NCI-H774 (cell line): ENCODE data around the gene NIPA2.

Experiments
- DNase-seq: peaks from one replicate; lab custom pipeline; 2025; lab: John Stamatoyannopoulos, UW

Gene NIPA2

DNA sequence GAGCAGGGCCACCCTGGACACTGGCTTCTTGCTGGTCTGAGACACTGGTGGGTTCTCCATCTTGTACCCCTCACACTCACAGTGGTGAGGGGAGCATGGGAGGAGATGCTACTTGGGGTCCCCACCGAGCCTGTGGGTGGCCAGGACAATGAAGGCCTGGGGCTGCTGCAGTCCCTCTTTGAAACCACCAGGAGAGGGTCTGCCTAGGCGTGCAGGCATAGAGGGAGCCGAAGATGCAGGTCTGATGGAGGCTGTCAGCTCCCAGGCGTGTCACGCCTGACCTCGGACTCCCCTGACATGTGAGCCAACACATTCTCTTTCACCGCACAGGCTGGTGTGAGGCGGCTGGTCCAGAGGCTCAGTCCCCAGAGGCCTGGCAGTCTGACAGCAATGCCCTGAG, 39.1 kb downstream of the NIPA2 start:
- DNase-seq, result no peak

DNA sequence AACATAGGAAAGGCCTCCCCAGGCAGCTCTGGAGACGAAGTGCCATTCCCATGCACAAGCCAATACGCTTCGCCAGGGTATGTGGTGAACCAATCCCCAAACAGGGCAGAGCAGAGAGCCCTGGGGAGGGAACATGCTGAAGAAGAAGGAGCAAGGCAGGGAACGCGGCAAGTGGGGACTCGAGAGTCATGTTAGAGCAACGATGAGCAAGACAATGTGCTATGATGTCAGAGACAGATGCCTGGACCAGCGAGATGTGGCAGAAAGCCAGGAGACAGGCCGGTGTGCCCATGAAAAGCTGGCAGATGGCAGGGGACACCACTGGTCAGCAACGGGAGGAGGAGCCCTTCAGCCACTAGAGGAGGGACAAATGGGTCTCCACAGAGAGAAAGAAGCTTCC, 39.6 kb downstream of the NIPA2 start:
- no peak for DNase-seq

DNA sequence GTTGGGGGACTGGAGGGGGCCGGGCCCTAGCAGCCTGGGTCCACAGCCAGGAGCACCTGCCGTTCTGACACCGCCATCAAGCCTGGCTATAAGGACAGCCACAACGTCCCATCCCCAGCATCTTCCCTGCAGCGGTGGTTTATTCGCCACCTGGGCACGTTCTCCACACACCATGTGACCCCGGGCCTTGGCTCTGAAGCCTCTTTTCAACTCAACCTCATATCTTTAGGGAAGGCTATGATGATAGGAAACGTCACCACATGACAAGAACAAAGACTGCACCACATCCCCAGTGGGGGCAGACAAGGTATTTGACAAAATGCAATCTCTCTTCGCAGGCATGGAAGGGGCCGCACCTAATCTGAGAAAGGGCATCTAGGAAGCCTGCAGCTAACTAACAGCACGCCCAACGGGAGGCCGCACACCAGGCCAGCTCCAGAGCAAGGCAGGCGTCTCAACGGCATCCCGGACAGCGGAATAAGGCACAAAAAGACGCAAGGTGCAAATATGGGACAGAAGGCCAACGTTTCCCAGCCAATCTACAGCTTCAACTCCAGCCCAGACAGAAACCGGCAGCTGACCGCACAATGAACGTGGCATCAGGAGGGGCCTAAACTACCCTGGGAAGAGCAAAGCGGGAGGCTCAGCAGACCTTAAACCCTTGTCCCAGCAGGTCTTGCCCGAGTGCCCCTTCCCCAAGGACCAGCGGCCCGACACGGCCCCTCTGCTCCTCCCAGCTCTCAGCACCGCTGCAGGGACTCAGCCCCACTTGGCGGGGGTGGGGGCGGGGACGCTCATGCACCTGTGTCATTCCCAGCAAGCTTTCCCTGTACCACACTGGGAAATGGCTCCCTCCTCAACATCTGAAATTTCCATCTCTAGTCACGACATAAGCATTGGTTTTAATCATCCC, 41.9 kb downstream of the NIPA2 start:
- no peak for DNase-seq

DNA sequence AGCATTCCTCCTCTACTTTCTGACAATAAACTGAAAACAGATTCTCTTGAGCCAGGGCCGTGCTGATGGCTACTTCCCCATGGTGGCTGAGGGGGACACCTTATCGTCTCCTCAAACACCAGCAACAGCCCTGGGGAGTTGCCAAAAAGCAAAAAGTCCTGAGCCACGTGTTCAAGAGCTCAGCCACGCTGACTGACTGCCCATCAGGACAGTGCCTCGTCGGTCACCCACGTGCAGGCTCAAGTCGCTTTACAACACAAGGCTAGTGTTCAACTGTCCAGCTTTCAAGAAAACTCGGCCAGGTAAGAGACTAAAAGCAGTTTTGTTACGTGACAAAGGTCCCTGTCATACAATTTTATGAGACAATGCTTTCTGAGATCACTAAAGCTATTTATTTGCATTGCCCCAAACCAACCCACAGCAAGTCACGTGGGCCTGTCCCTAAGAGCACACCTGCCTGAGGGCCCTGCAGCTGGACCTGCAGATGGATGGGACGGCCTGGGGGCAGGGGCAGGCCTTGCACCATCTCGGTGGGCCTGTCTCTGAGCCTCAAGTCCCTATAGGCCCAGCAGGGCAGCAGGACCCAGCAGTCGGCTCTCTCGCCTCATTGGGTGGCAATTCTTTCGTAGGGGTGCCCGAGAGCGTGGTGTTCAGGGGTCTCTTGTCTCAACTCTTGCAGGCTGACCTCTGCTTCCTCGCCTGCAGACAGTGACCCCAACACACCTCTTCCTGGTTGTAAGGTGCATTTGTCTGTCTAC, 42.7 kb downstream of the NIPA2 start:
- no peak for DNase-seq

DNA sequence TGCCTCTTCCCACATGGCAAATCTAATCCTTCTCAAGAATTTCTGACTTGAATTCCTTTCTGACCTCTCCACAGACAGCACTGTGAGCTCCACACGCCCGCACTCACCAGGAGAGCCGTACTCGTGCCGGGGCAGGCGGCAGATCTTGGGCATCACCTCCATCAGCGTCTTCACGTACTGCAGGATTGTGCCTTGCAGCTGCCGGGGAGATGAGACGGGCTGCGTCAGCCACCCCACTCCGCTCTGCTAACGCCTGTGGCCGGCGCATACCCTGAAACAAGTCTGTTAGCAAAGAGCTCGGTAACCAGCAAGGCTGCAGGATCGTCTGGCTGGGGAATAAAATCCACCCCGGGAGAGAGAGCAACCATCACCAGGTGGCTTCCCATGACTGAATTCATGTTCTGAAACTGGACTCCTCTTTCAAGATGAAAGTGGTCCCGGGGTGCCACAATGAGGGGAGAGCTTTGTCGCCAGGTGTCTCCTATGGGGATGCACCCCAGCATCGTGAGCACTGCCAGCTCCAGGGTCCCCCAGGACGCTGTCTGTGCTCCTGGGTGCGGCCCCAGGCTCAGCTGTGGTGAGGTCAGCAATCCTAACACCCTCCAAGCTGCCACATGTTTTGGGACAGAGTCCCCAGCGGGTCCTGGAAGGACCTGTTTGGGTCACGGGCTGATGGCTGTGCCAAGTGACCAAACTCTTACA, 43.4 kb downstream of the NIPA2 start:
- DNase-seq, result no peak

DNA sequence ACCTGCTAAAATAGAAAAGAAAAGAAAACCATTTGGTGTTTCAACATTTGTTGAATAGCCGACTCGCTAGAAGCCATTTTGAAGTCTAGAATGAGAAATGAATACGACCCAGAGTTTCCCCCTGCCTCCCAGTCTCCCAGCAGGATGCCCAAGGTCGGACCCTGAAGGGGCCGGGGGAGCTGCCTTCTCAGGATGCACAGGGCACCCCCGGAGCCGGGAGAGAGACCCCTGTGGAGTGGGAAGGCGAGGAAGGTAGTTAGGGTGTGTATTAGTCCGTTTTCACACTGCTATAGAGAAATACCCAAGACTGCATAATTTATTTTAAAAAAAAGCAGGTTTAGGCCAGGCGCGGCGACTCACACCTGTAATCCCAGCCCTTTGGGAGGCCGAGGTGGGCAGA, 44.7 kb downstream of the NIPA2 start:
- DNase-seq, result no peak

DNA sequence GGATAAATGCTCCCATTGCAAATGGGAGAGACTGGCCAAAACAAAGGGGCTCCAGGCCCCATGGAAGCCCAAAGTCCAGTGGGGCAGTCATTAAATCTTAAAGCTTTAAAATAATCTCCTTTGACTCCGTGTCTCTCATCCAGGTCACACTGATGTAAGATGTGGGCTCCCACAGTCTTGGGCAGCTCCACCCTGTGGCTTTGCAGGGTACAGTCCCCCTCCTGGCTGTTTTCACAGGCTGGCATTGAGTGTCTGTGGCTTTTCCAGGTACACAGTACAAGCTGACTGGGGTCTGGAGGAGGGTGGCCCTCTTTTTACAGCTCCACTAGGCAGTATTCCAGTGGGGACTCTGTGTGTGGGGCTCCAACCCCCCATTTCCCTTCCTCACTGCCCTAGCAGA, 45.9 kb downstream of the NIPA2 start:
- no peak for DNase-seq

DNA sequence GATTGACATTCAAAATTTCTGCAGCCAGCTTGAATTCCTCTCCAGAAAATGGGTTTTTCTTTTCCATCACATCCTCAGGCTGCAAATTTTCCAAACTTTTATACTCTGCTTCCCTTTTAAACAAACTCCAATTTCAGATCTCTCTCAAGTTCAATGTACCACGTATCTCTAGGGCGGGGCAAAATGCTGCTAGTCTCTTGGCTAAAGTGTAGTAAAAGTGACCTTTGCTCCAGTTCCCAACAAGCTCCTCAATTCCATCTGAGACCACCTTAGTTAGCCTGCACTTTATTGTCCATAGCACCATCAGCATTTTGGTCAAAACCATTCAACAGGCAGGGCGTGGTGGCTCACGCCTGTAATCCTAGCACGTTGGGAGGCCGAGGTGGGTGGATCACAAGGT, 46.7 kb downstream of the NIPA2 start:
- DNase-seq, result no peak

DNA sequence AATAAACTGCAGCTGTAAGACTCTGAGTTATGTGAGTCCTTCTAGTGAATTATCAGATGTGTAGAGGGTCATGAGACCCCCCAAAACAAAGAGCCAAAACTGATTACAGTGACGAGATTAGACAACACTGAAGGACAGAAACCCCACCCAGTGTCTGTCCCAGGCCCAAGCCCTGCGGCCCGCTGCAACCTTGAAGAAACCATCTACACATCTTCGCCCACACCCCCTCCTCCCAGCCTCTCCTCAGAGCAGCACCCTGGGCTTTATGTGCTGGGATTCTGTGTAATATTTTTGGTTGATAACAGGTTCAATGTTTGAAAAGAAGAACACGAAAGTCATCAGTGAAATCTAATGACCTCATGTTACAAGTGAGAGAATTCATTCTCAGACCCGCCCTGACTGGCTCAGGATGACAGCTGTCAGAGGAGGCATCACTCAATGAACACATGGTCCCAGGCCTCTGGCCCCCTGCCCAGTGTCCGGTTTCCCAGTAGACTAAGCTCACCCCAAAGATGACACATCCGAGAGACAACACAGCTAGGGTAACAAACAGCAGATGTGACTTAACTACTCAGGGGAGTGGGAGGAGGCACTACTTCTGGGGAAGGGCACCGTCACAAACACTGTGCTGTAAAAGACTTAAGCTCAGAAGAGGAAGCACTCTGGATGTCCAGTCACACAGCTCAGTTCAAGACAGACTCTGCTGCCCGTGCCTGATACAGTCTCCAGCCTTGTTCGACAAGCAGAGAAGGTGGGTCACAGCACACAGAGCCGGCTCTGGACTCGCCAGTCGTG, 48.9 kb downstream of the NIPA2 start:
- DNase-seq, result no peak

DNA sequence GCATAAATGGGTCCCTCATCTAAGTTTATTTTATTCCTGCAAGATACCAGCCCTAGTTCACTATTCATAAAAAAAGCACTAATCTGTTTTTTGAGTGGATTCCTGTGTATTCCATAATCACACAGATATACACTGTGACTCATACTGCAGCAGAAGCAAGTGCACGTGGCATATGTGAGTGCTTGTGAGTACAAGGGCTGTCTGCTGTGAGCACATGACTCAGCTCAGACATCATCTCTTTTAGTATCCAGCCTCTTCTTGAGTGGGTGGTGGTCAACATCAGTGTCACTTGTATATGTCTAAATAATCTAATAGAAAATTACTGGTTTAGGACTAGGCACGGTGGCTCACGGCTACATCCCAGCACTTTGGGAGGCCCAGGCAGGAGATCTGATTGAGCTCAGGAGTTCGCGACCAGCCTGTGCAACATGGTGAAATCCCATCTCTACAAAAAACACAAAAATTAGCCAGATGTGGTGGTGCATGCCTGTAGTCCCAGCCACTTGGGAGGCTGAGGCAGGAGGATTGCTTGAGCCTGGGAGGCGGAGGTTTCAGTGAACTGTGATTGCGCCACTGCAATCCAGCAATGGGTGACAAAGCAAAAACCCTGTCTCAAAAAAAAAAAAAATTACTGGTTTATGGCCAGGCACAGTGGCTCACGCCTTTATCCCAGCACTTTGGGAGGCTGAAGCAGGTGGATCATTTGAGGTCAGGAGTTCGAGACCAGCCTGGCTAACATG, 49.8 kb downstream of the NIPA2 start:
- no peak for DNase-seq

DNA sequence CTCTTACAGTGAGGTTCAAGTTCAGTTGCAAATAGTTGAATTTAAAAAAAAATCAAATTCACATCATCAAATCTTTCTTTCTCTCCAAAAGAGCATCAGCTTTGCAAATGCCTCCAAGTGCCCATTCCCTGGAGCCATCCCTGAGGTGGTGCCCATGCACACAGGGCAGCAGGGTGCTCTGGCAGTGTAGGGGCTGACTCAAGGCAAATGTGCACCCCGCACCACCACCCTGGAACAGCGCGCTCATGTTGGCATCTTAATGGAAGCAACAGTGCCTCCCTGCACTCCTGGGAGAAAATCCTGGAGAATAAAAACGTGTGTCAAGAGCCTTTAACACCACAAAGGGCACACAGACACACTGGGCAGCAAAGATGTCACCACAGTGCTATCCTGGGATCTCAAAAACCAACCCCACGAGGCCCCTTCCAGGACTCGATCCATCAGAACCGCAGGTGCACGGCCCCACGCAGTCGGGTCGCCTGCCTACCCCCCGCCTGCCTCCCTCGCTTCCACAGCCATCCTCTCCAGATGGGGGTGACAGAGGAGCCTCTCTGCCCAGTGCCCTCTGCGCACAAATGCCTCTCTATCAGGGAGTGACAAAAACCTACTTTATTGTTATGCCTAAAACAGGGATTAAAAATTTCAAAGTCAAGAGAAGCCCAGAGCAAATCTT, 50.8 kb downstream of the NIPA2 start:
- no peak for DNase-seq

DNA sequence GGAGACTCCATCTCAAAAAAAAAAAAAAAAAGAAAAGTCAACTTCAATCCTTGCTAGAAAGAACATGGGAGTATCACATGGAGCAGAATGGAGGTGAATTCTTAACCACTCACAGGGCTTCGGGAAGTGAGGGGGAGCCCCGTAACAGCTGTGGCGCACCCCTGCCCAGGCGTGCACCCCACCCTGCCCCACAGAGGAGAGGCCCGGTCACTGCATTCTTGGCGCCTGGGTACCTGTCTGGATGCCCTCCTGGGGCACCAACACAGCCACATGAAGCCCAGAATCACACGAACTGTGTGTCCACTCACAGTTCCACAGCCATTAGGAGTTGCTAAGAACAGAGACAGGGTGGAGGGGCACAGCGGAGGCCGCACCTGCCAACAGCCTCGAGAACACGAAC, 51.8 kb downstream of the NIPA2 start:
- DNase-seq, result no peak

DNA sequence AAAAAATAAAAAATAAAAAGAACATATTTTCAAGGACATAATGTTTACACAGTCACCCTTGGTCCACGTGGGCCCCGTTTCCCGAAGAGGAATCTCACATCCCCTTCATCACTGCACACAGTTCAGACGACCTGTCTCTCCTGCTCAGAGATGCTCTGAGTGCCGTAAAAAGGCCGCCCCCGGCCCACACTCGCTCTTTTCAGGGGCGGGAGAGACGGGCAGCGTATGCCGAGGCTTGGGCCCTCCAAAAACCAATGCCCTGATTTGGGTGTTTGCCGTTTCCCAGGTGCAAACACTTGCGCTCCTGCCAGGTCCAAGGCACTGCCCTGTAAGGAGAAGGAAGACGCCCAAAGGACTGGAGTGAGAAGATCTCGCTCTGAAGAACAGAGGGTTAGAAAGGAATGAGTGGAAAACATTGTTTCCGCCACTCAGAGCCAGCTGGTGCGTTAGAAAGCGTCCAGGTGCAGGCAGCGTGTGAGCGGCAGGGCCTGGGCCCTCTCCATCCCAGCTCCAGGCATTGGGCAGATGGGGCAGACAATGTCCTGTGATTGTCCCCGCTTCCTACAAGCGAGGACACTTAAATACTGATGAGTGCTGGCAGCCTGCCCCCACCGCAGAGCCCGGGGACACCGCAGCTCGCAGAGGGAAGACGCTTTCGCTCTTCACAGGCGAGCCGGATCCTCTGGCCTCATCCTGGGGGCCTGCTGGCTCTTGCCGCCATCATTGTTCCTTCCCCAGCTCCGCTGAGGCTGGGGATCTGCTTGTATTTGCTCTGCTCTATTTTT, 53.2 kb downstream of the NIPA2 start:
- no peak for DNase-seq

DNA sequence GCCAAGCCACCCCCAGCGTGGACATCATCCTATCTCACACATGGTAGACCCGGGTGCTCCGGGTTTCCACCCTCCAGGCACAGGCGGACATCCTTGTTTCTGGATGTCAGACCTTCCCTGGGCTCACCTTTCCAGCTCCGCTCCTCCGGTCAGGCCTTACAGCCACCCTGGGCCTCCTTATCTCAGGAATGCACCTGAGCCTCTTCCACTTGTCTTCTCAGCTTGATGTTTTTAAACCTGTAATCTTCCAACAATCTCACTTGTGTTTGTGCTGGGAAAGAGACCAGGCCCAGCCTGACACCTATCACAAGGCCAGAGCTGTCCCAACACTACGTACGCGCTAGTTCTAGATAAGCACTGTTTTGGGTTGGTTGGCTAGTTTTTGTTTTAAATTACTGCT, 53.9 kb downstream of the NIPA2 start:
- DNase-seq, result no peak

DNA sequence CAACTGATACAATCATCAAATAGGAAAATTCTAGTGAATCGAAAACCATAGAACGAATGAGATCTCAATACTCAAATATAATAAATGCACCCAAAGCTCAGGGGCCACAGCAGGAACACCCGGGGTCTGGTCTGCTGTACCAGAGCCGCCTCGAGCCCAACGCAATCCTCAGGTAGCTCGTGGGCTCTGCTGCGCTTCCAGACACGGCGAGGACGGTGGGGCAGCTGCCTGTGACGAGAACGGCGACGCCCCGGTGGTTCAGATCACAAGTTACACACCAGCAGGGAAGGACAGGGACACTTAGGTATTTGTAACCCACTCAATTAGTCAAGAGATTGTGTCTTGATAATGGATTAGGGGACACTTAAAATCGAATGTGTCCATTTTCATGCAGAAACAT, 54.6 kb downstream of the NIPA2 start:
- no peak for DNase-seq

DNA sequence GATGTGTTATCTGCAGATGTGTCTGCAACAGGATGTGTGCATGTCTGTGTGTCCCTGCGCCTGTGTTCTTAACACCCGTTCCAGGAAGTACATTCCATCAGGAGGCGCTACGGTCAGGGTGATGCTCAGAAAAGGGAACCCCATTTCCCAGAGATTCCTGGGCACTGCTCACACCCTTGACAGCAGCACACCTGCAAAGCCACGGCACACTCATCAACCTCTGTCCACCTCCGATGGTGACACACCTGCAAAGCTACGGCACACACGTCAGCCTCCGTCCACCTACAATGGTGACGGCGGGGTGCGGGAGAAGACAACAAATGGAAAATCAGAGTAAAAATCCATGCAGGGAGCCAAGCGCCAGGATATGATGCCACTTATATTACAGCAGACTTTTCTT, 55.4 kb downstream of the NIPA2 start:
- DNase-seq, result no peak

DNA sequence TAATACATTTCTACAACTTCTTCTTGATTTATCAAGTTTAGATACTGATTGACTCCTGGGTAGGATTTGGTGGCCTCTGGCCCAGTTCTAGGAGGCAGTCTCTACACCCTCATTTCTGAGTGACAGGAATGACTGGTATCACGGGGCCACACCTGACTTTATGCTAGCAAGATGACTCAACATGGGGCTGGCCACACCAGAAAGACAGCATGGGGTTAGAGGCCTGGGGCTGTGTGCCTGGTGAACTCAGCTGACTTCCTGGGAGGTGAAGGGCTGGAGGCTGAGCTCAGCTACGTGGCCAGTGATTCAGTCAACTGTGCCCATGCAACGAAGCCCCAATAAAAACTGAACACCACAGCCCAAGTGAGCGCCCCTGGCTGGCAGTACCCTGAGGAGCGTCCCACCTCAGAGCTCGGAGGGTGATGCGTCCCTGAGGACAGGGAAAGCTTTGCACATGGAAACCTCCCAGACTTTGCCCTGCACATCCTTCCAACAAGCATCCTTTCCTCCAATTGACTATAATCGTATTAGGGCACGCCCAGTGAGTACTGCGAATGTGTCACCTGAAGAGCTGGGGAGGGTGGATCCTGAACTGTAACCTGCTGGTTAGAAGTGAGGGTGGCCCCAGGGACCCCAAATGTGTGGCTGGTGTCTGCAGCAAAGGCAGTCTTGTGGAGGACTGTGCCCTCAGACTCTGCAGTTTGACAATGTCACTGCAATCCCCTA, 57.2 kb downstream of the NIPA2 start:
- no peak for DNase-seq

DNA sequence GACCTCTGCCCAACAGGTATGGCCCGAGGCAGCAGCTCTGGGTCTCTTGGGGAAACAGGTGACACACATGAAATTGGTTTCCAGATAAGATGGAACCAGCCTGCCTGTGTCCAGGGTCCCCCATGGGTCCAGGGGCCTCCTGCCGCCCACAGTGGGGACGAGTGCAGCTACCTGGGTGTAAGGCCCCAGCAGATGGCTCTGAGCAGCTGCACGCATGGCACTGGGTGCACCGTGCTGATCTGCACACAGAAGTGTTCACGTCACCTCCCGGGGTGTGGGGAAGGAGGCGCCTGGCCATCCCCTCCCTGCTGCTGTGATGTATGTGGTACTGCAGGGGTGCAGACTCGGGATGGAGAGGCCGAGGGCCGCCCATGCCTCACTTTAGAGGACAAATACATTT, 63.6 kb downstream of the NIPA2 start:
- DNase-seq, result no peak

DNA sequence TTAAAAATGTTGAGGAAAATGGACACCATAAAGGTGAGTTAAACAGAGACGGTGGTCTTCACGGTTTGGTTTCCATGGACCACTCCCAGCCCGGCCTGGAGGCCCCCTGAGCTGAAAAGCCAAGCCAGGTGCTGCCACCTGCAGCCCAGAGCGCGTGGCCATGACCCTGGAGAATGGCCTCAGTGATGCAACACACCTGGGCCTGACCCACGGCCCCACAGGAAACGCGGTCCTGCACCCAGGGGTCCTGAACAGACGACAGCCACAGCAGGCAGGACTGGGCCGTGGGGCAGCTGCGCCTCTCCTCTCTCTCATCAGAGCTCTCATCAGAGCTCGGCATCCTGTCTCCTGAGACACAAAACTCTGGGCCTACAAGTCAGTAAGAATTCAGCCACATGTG, 64.1 kb downstream of the NIPA2 start:
- no peak for DNase-seq
